HCT116 (cell line): ENCODE results near the gene CHSY1.

Experiments used
- EZH2phosphoT487 ChIP-seq: fragments of 200-600 bp; IDR thresholded peaks from 2 replicates; pipeline ENCODE4 v1.6.1; 2018; ENCODE audit warnings: antibody characterized with exemption, borderline replicate concordance
- FOSL1 ChIP-seq: IDR thresholded peaks from 2 replicates; pipeline ENCODE4 v1.6.1; 2012; ENCODE audit warnings: low read depth
- POLR2A ChIP-seq: IDR thresholded peaks from 2 replicates; pipeline ENCODE4 v1.7.0; 2011; ENCODE audit warnings: borderline replicate concordance; ENCODE audit not compliant: insufficient read depth, insufficient read length; ENCODE audit errors: extremely low read depth
- POLR2AphosphoS5 ChIP-seq: IDR thresholded peaks from 2 replicates; pipeline ENCODE4 v1.6.1; 2011; ENCODE audit warnings: mild to moderate bottlenecking, low read depth, low read length, moderate library complexity
- SRF ChIP-seq: IDR thresholded peaks from 2 replicates; pipeline ENCODE4 v1.6.1; 2012; ENCODE audit warnings: low read depth
- YY1 ChIP-seq: IDR thresholded peaks from 2 replicates; pipeline ENCODE4 v1.6.1; 2011; ENCODE audit warnings: low read length, low read depth, moderate library complexity, mild to moderate bottlenecking; ENCODE audit not compliant: insufficient replicate concordance; ENCODE audit errors: extremely low read depth
- ZNF274 ChIP-seq: fragments of 200-500 bp; sonication (Bioruptor generic); IDR thresholded peaks from 2 replicates; pipeline ENCODE4 v1.6.1; 2014; ENCODE audit warnings: mild to moderate bottlenecking, low read depth, low read length, inconsistent platforms
- TF ChIP-seq, protein P1 (sequence below), 3 experiments: fragments of 200-600 bp in 1 of 3; sonication (generic) in 1 of 3; IDR thresholded peaks in 2 of 3; conservative IDR thresholded peaks in 1 of 3; 2 replicates each; pipeline ENCODE4 v1.5.1; 2012 to 2017; ENCODE audit warnings: low read depth in 2 of 3, low read length in 2 of 3, antibody characterized with exemption in 1 of 3, borderline replicate concordance in 1 of 3, control low read depth in 1 of 3, mild to moderate bottlenecking in 1 of 3, mixed read lengths in 1 of 3, mixed run types in 1 of 3, moderate library complexity in 1 of 3; ENCODE audit not compliant: insufficient read depth in 1 of 3
- TF ChIP-seq, protein P2 (sequence below): IDR thresholded peaks from 2 replicates; pipeline ENCODE4 v1.6.1; 2012; ENCODE audit warnings: low read depth

DNA sequence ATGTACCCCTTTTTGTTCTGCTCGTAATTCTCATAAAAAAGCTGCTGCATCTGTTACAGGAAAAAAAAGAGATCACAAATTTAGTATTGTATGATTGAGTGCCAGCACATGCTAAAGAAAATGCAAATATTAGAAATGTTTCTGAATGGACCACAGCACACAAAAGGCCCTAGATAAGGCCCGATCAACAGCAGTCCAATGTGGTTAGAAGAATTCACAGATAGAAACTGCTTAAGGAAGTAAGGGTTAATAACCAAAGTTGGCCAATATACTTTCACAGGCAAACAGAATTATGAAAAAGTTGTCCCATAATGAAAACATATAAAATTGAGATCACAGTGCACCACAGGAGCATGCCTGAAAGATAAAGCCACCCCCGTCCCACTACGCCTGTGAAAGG lies 72.9 kb downstream of the CHSY1 start:
- TF ChIP-seq, protein P1, sequence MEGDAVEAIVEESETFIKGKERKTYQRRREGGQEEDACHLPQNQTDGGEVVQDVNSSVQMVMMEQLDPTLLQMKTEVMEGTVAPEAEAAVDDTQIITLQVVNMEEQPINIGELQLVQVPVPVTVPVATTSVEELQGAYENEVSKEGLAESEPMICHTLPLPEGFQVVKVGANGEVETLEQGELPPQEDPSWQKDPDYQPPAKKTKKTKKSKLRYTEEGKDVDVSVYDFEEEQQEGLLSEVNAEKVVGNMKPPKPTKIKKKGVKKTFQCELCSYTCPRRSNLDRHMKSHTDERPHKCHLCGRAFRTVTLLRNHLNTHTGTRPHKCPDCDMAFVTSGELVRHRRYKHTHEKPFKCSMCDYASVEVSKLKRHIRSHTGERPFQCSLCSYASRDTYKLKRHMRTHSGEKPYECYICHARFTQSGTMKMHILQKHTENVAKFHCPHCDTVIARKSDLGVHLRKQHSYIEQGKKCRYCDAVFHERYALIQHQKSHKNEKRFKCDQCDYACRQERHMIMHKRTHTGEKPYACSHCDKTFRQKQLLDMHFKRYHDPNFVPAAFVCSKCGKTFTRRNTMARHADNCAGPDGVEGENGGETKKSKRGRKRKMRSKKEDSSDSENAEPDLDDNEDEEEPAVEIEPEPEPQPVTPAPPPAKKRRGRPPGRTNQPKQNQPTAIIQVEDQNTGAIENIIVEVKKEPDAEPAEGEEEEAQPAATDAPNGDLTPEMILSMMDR (IDR thresholded peaks at IDR 0.05 in 2 of 3, conservative IDR thresholded peaks at IDR 0.05 in 1 of 3; ENCODE audit: borderline replicate concordance in 1 of 3, insufficient read depth in 1 of 3, low read depth in 2 of 3, low read length in 2 of 3): no peak
- TF ChIP-seq POLR2A (no peak), POLR2AphosphoS5 (no peak), YY1 (no peak), EZH2phosphoT487 (no peak), ZNF274 (no peak), SRF (no peak), FOSL1 (no peak)
- TF ChIP-seq, protein P2, sequence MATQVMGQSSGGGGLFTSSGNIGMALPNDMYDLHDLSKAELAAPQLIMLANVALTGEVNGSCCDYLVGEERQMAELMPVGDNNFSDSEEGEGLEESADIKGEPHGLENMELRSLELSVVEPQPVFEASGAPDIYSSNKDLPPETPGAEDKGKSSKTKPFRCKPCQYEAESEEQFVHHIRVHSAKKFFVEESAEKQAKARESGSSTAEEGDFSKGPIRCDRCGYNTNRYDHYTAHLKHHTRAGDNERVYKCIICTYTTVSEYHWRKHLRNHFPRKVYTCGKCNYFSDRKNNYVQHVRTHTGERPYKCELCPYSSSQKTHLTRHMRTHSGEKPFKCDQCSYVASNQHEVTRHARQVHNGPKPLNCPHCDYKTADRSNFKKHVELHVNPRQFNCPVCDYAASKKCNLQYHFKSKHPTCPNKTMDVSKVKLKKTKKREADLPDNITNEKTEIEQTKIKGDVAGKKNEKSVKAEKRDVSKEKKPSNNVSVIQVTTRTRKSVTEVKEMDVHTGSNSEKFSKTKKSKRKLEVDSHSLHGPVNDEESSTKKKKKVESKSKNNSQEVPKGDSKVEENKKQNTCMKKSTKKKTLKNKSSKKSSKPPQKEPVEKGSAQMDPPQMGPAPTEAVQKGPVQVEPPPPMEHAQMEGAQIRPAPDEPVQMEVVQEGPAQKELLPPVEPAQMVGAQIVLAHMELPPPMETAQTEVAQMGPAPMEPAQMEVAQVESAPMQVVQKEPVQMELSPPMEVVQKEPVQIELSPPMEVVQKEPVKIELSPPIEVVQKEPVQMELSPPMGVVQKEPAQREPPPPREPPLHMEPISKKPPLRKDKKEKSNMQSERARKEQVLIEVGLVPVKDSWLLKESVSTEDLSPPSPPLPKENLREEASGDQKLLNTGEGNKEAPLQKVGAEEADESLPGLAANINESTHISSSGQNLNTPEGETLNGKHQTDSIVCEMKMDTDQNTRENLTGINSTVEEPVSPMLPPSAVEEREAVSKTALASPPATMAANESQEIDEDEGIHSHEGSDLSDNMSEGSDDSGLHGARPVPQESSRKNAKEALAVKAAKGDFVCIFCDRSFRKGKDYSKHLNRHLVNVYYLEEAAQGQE: no peak
